ENCODE data around the gene LRRC32. TPM values are rescaled to one million over a fixed set of nuclear protein-coding genes. Genes with fewer than 3 reads are reported as not detected.

LRRC32 gene
- total RNA-seq, 1 experiment from 2014 or later, result 0.46 TPM

DNA sequence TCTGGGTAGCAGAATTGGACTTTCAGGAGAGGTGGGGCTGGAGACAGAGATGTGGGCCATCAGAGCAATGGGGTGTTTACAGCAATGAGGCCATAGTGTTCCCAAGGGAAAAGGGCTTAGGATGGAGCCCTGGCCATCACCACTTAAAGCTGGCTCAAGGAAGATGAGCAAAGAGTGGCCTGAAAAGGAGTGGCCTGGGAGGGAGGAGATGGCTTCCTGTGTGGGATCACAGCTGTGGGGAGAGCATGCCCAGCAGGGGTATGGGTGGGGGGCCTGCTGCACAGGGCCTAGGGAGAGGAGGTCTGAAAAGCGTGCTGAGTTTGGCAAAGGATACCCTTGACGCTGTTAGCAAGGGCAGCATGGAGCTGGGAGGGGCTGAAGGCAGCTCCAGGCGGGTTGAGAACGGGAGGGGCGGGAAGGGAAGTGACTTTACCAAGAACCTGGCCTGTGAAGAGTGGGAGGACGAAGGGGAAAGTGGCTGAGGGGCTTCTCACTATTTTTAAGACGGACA lies 13.9 kb downstream of the LRRC32 start:
- Histone ChIP-seq H3K79me1 (ENCODE audit: insufficient read depth, low read depth, low read length, poor library complexity, severe bottlenecking) (no peaks in the 10 kb centered on the region), H3K9ac (ENCODE audit: extremely low read depth, insufficient read length, low read length) (no peak overlapping the region), H2AFZ (ENCODE audit: low read length) (no peak overlapping the region), H2BK15ac (ENCODE audit: low read depth, low read length) (no peak overlapping the region), H3K14ac (ENCODE audit: insufficient read depth, low read length) (no peak overlapping the region), H2BK120ac (ENCODE audit: low read depth, low read length, poor library complexity, severe bottlenecking) (no peak overlapping the region), H4K91ac (ENCODE audit: insufficient read length, low read depth, low read length) (no peak overlapping the region), H3K9me3 (ENCODE audit: control insufficient read depth, low read depth, low read length) (no peaks in the 10 kb centered on the region), H3K18ac (ENCODE audit: insufficient read length, low read depth, low read length) (no peak overlapping the region), H2AK5ac (ENCODE audit: insufficient read length, low read length) (no peak overlapping the region), H3K4ac (ENCODE audit: low read depth, low read length) (no peak overlapping the region), H4K5ac (ENCODE audit: insufficient read length, low read depth, low read length) (no peak overlapping the region), H3K79me2 (ENCODE audit: insufficient read depth, low read length) (no peaks in the 10 kb centered on the region), H3K23ac (ENCODE audit: insufficient read length, low read depth, low read length) (no peak overlapping the region), H3K27ac (ENCODE audit: insufficient read length, low read depth, low read length) (no peak overlapping the region), H4K8ac (replicated peaks; ENCODE audit: insufficient read length, low read depth, low read length) (no peak overlapping the region), H2BK5ac (ENCODE audit: insufficient read length, low read length) (no peak overlapping the region), H3T11ph (ENCODE audit: low read length) (no peak overlapping the region), H2BK20ac (ENCODE audit: low read depth, low read length, poor library complexity, severe bottlenecking) (no peak overlapping the region), H3K23me2 (ENCODE audit: insufficient read length, low read depth, low read length, poor library complexity, severe bottlenecking) (no peaks in the 10 kb centered on the region), H4K20me1 (ENCODE audit: control insufficient read depth, insufficient read depth, insufficient read length) (no peaks in the 10 kb centered on the region), H3K4me1 (ENCODE audit: insufficient read depth, low read length) (no peaks in the 10 kb centered on the region), H3K4me2 (ENCODE audit: insufficient read depth, insufficient read length, low read length) (no peak overlapping the region), H2BK12ac (ENCODE audit: insufficient read length, low read depth, low read length) (no peak overlapping the region), H3K27me3 (ENCODE audit: insufficient read depth, low read length) (no peaks in the 10 kb centered on the region), H3K56ac (ENCODE audit: insufficient read length, low read depth, low read length) (no peak overlapping the region)
- DNase-seq, result peak; percentile 25
- TF ChIP-seq, protein P1, sequence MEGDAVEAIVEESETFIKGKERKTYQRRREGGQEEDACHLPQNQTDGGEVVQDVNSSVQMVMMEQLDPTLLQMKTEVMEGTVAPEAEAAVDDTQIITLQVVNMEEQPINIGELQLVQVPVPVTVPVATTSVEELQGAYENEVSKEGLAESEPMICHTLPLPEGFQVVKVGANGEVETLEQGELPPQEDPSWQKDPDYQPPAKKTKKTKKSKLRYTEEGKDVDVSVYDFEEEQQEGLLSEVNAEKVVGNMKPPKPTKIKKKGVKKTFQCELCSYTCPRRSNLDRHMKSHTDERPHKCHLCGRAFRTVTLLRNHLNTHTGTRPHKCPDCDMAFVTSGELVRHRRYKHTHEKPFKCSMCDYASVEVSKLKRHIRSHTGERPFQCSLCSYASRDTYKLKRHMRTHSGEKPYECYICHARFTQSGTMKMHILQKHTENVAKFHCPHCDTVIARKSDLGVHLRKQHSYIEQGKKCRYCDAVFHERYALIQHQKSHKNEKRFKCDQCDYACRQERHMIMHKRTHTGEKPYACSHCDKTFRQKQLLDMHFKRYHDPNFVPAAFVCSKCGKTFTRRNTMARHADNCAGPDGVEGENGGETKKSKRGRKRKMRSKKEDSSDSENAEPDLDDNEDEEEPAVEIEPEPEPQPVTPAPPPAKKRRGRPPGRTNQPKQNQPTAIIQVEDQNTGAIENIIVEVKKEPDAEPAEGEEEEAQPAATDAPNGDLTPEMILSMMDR (conservative IDR thresholded peaks at IDR 0.05), result no peak
- Mint-ChIP-seq H3K27ac (peak overlapping the region in 1 of 3 experiments; percentile 85; a peak in 1 of 7 replicates), H3K36me3 (ENCODE audit: insufficient read depth in 1 of 3, low read depth in 3 of 3) (no peaks in the 10 kb centered on the region), H3K27me3 (ENCODE audit: low read depth) (peaks cover 2% of the 10 kb centered on the region), H3K4me3 (no peak overlapping the region; a peak in 1 of 5 replicates), H3K4me1 (peaks cover 11 to 29% of the 10 kb centered on the region in 2 experiments), H3K9me3 (no peaks in the 10 kb centered on the region)
- no CpG with 5 or more reads among the region's 7 CpGs for WGBS (ENCODE audit: extremely low coverage, insufficient read length, low lambda C conversion rate)

Measured in H9 (cell line).